Uterus (tissue), 2 donors: Measurements from ENCODE around the gene TBCD.

Experiments
- POLR2A ChIP-seq, 2 donors: fragments of 450-650 bp; IDR thresholded peaks; one replicate each; pipeline ENCODE4 v1.6.1; 2016; ENCODE audit warnings: antibody characterized with exemption in 2 of 2, mild to moderate bottlenecking in 1 of 2, moderate library complexity in 1 of 2
- TF ChIP-seq, protein P1 (sequence below), 4 experiments: fragments of 200-600 bp in 2 of 4; fragments of 450-650 bp in 2 of 4; sonication (generic) in 2 of 4; IDR thresholded peaks; one replicate each; pipeline ENCODE4 v1.5.1; 2016 to 2019; ENCODE audit warnings: antibody characterized with exemption in 4 of 4, mild to moderate bottlenecking in 2 of 4, moderate library complexity in 1 of 4

DNA sequence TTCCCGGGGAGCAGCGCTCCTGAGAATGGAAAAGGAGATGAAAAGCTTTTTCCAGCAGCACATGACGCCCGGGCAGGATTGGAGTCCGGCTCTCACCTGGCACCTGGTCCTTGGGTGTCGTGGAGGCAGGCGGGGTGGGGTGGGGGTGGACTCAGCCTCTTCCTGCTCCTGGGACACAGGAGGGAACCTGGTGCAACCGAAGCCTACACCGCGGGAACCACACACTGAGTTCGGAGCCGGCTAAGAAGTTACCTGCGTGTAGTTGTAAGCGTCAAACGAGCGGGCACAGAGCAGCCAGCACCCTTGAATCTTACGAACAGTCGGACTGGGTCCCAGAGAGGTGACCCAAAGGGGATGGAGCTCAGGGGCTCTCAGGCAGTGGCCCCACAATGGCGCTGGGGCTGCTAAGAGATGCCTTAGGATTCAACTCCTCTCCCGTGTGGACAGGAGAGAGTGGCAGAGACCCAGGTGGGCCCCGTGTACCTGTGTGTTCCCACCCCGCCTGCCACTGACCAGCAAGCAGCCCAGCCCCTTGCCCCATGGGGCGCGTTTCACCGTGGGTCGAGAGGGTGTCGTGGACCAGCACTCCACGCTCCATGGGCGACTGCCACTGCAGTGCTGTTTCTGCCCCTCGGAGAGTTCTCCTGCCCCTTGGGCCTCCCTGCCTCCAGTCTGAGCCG lies 221.7 kb downstream of the TBCD start:
- no peak for TF ChIP-seq POLR2A (IDR thresholded peaks at IDR 0.05)
- TF ChIP-seq, protein P1, sequence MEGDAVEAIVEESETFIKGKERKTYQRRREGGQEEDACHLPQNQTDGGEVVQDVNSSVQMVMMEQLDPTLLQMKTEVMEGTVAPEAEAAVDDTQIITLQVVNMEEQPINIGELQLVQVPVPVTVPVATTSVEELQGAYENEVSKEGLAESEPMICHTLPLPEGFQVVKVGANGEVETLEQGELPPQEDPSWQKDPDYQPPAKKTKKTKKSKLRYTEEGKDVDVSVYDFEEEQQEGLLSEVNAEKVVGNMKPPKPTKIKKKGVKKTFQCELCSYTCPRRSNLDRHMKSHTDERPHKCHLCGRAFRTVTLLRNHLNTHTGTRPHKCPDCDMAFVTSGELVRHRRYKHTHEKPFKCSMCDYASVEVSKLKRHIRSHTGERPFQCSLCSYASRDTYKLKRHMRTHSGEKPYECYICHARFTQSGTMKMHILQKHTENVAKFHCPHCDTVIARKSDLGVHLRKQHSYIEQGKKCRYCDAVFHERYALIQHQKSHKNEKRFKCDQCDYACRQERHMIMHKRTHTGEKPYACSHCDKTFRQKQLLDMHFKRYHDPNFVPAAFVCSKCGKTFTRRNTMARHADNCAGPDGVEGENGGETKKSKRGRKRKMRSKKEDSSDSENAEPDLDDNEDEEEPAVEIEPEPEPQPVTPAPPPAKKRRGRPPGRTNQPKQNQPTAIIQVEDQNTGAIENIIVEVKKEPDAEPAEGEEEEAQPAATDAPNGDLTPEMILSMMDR (IDR thresholded peaks at IDR 0.05), result no peak
